DND-41 (cell line): Measurements from ENCODE around the gene HERC4.

Experiments
- ATAC-seq: fragments of 200-7000 bp; cut with Tn5 transposase; 3 replicates; pipeline ENCODE4 v1.9.1; 2021; ENCODE audit warnings: low read depth; ENCODE audit not compliant: insufficient read depth
- DNase-seq: peaks from one replicate; pipeline ENCODE4 v3.0.0-alpha.2; 2020
- H2AFZ ChIP-seq: 2 replicates; pipeline ENCODE4 v1.6.0; 2012; ENCODE audit warnings: low read depth, low read length
- H3K27ac ChIP-seq: 2 replicates; pipeline ENCODE4 v1.5.1; 2012; ENCODE audit warnings: low read length, inconsistent platforms
- H3K27me3 ChIP-seq: fragments of 200-600 bp; sonication (generic); 2 replicates; pipeline ENCODE4 v1.6.0; 2012; ENCODE audit warnings: low read length, mild to moderate bottlenecking, inconsistent platforms; ENCODE audit not compliant: insufficient read depth, poor library complexity
- H3K36me3 ChIP-seq: 2 replicates; pipeline ENCODE4 v1.5.1; 2012; ENCODE audit warnings: low read length, inconsistent platforms; ENCODE audit not compliant: insufficient read depth
- H3K4me1 ChIP-seq: 2 replicates; pipeline ENCODE4 v1.5.1; 2012; ENCODE audit warnings: mild to moderate bottlenecking, low read length; ENCODE audit not compliant: insufficient read depth
- H3K4me2 ChIP-seq: 2 replicates; pipeline ENCODE4 v1.6.0; 2012; ENCODE audit warnings: mild to moderate bottlenecking, moderate library complexity, low read length, inconsistent platforms; ENCODE audit not compliant: insufficient read depth
- H3K4me3 ChIP-seq, 2 experiments: fragments of 200-600 bp in 1 of 2; shearing (Covaris generic) in 1 of 2; 2 replicates each; pipeline ENCODE4 v1.5.1; 2012 to 2016; ENCODE audit warnings: inconsistent platforms in 2 of 2, low read length in 2 of 2, mild to moderate bottlenecking in 2 of 2, low read depth in 1 of 2, moderate library complexity in 1 of 2
- H3K79me2 ChIP-seq: 2 replicates; pipeline ENCODE4 v1.6.0; 2012; ENCODE audit warnings: low read length, inconsistent platforms; ENCODE audit not compliant: insufficient read depth
- H3K9ac ChIP-seq: 2 replicates; pipeline ENCODE4 v1.6.0; 2012; ENCODE audit warnings: low read depth, mild to moderate bottlenecking, inconsistent platforms, low read length, moderate library complexity
- H3K9me3 ChIP-seq: 2 replicates; pipeline ENCODE4 v1.5.1; 2012; ENCODE audit warnings: low read length, moderate library complexity, mild to moderate bottlenecking, inconsistent platforms; ENCODE audit not compliant: insufficient read depth, severe bottlenecking
- H4K20me1 ChIP-seq: 2 replicates; pipeline ENCODE4 v1.6.0; 2012; ENCODE audit warnings: low read length; ENCODE audit not compliant: insufficient read depth
- CTCF ChIP-seq: IDR thresholded peaks from 2 replicates; pipeline ENCODE4 v1.5.1; 2012; ENCODE audit warnings: borderline replicate concordance, low read length, moderate library complexity, mild to moderate bottlenecking; ENCODE audit not compliant: poor library complexity, severe bottlenecking; ENCODE audit errors: extremely low read depth
- EZH2 ChIP-seq: IDR thresholded peaks from 3 replicates; pipeline ENCODE4 v1.6.1; 2012; ENCODE audit warnings: borderline replicate concordance, low read depth, mild to moderate bottlenecking, moderate library complexity, low read length, inconsistent platforms; ENCODE audit not compliant: severe bottlenecking

The HERC4 gene

GRCh38 chr10:68049289-68050078 is 25.6 kb downstream of the HERC4 start:
- Histone ChIP-seq H3K4me3 (no peak overlapping the region), H3K9me3 (no peaks in the 10 kb centered on the region), H2AFZ (no peak overlapping the region), H3K4me2 (no peak overlapping the region), H3K4me1 (no peaks in the 10 kb centered on the region), H3K79me2 (no peaks in the 10 kb centered on the region; the same call in 1 of the 2 replicates), H3K27ac (no peak overlapping the region), H3K36me3 (peaks cover 4% of the 10 kb centered on the region; the same call in 1 of the 2 replicates), H4K20me1 (no peaks in the 10 kb centered on the region), H3K27me3 (no peaks in the 10 kb centered on the region), H3K9ac (no peak overlapping the region)
- ATAC-seq (no peak), DNase-seq (no peak)
- TF ChIP-seq EZH2 (no peak), CTCF (no peak)

GRCh38 chr10:68047554-68048327 is 27.3 kb downstream of the HERC4 start:
- Histone ChIP-seq H3K4me1 (no peaks in the 10 kb centered on the region), H2AFZ (no peak overlapping the region), H3K36me3 (peaks cover 13% of the 10 kb centered on the region), H3K79me2 (no peaks in the 10 kb centered on the region; the same call in 1 of the 2 replicates), H3K9me3 (no peaks in the 10 kb centered on the region), H3K4me2 (no peak overlapping the region), H4K20me1 (no peaks in the 10 kb centered on the region), H3K9ac (no peak overlapping the region), H3K27me3 (no peaks in the 10 kb centered on the region), H3K27ac (no peak overlapping the region), H3K4me3 (no peak overlapping the region)
- no peak for DNase-seq
- no peak for ATAC-seq
- TF ChIP-seq EZH2 (no peak), CTCF (no peak)

GRCh38 chr10:68047122-68047521 is 28.0 kb downstream of the HERC4 start:
- Histone ChIP-seq H3K9ac (no peak overlapping the region), H3K36me3 (peaks cover 13% of the 10 kb centered on the region), H3K4me3 (no peak overlapping the region), H4K20me1 (no peaks in the 10 kb centered on the region), H3K27ac (no peak overlapping the region), H3K27me3 (no peaks in the 10 kb centered on the region), H3K9me3 (no peaks in the 10 kb centered on the region), H3K79me2 (no peaks in the 10 kb centered on the region; the same call in 1 of the 2 replicates), H3K4me1 (no peaks in the 10 kb centered on the region), H3K4me2 (no peak overlapping the region), H2AFZ (no peak overlapping the region)
- TF ChIP-seq CTCF (no peak), EZH2 (no peak)
- DNase-seq (no peak), ATAC-seq (no peak)
